HEK293T (cell line): ENCODE measurements around the gene LIME1.
A peak's percentile ranks its signal among the peaks of the same experiment; 100 is the strongest.

Source experiments
- CTCF ChIA-PET: fragments of 350-600 bp; formaldehyde crosslinking; extraction: SDS; loops from one replicate; lab custom pipeline; 2021; ENCODE audit warnings: antibody characterized with exemption, inconsistent platforms; lab: Yijun Ruan, JAX
- POLR2A ChIA-PET: fragments of 350-600 bp; formaldehyde crosslinking; extraction: SDS; loops from one replicate; lab custom pipeline; 2020; ENCODE audit warnings: antibody characterized with exemption, inconsistent platforms; lab: Yijun Ruan, JAX
- DNase-seq: peaks from one replicate; pipeline ENCODE4 v3.0.0; 2012; ENCODE audit warnings: mixed read lengths; ENCODE audit errors: extremely low spot score
- ARNT ChIP-seq: fragments of 450-650 bp; IDR thresholded peaks from 2 replicates; pipeline ENCODE4 v1.6.1; 2017; ENCODE audit warnings: mild to moderate bottlenecking
- BHLHE40 ChIP-seq: fragments of 450-650 bp; IDR thresholded peaks from 2 replicates; pipeline ENCODE4 v1.6.1; 2016; ENCODE audit warnings: mild to moderate bottlenecking, moderate library complexity, borderline replicate concordance
- CTBP1 ChIP-seq: fragments of 450-650 bp; IDR thresholded peaks from 2 replicates; pipeline ENCODE4 v1.6.1; 2016; ENCODE audit warnings: borderline replicate concordance
- ELF4 ChIP-seq: fragments of 450-650 bp; IDR thresholded peaks from 2 replicates; pipeline ENCODE4 v1.6.1; 2017; ENCODE audit warnings: antibody characterized with exemption
- FOXA1 ChIP-seq: fragments of 450-650 bp; IDR thresholded peaks from 2 replicates; pipeline ENCODE4 v1.6.1; 2016; ENCODE audit warnings: mild to moderate bottlenecking
- FOXK2 ChIP-seq: fragments of 450-650 bp; IDR thresholded peaks from 2 replicates; pipeline ENCODE4 v1.6.1; 2016; ENCODE audit warnings: mild to moderate bottlenecking
- FOXM1 ChIP-seq: fragments of 450-650 bp; IDR thresholded peaks from 2 replicates; pipeline ENCODE4 v1.6.1; 2017; ENCODE audit warnings: mild to moderate bottlenecking, borderline replicate concordance
- HDGF ChIP-seq: fragments of 450-650 bp; IDR thresholded peaks from 2 replicates; pipeline ENCODE4 v1.6.1; 2017; ENCODE audit warnings: antibody characterized with exemption, borderline replicate concordance
- L3MBTL2 ChIP-seq: fragments of 450-650 bp; conservative IDR thresholded peaks from 2 replicates; pipeline ENCODE4 v1.6.1; 2016; ENCODE audit warnings: mild to moderate bottlenecking
- LEF1 ChIP-seq: fragments of 450-650 bp; IDR thresholded peaks from 2 replicates; pipeline ENCODE4 v1.6.1; 2017; ENCODE audit warnings: mild to moderate bottlenecking, borderline replicate concordance
- NFRKB ChIP-seq: fragments of 450-650 bp; IDR thresholded peaks from 2 replicates; pipeline ENCODE4 v1.6.1; 2016; ENCODE audit warnings: mild to moderate bottlenecking, moderate library complexity
- PKNOX1 ChIP-seq: fragments of 450-650 bp; IDR thresholded peaks from 2 replicates; pipeline ENCODE4 v1.6.1; 2016
- SP1 ChIP-seq: fragments of 450-650 bp; IDR thresholded peaks from 2 replicates; pipeline ENCODE4 v1.6.1; 2017
- SUZ12 ChIP-seq: fragments of 450-650 bp; IDR thresholded peaks from 2 replicates; pipeline ENCODE4 v1.6.1; 2016; ENCODE audit warnings: mild to moderate bottlenecking
- TARDBP ChIP-seq: fragments of 450-650 bp; IDR thresholded peaks from 2 replicates; pipeline ENCODE4 v1.6.1; 2016
- ZNF384 ChIP-seq: fragments of 450-650 bp; IDR thresholded peaks from 2 replicates; pipeline ENCODE4 v1.6.1; 2016

Gene LIME1

GRCh38 chr20:63740070-63740626 lies 3.7 kb downstream of the LIME1 start:
- TF ChIP-seq SP1 (no peak), FOXK2 (no peak), PKNOX1 (no peak), NFRKB (no peak), TARDBP (no peak), FOXM1 (no peak), FOXA1 (no peak)
- DNase-seq: peak; percentile 49
- ChIA-PET POLR2A (interaction anchor here (1.3 to 1.6 kb wide), 4 partner anchors 11 to 125 kb away, joined by 7 to 14 read pairs (median 8); partner anchors contain the start of genes ARFRP1, RTEL1, TPD52L2 and ZGPAT), CTCF (no interaction called here)

GRCh38 chr20:63740627-63741353 lies 4.3 kb downstream of the LIME1 start:
- POLR2A ChIA-PET: interaction anchor here (0.5 to 1.6 kb wide), 5 partner anchors 10 to 124 kb away, joined by 3 to 14 read pairs (median 8); partner anchors contain the start of genes ARFRP1, RTEL1, STMN3 and TPD52L2
- CTCF ChIA-PET: no interaction called here
- TF ChIP-seq BHLHE40: no peak
- 0 out of 2 replicates have a peak, but pooled peaks have one; percentile 13 for TF ChIP-seq PKNOX1
- DNase-seq: peak; percentile 70

GRCh38 chr20:63741354-63741675 lies 4.9 kb downstream of the LIME1 start:
- TF ChIP-seq PKNOX1 (no peak), LEF1 (no peak), FOXK2 (no peak), BHLHE40 (no peak), CTBP1 (no peak), ELF4 (no peak), SUZ12 (no peak)
- POLR2A ChIA-PET: interaction anchor here (0.5 to 1.6 kb wide), 5 partner anchors 9 to 124 kb away, joined by 3 to 14 read pairs (median 8); partner anchors contain the start of genes ARFRP1, RTEL1, STMN3 and TPD52L2
- CTCF ChIA-PET: no interaction called here
- no peak for DNase-seq

- ChIA-PET POLR2A (interaction anchor here (0.9 to 1.6 kb wide), 5 partner anchors 9 to 123 kb away, joined by 3 to 14 read pairs (median 8); partner anchors contain the start of genes ARFRP1, RTEL1, TPD52L2 and ZGPAT), CTCF (no interaction called here)
- TF ChIP-seq FOXA1: no peak
- no peak for TF ChIP-seq NFRKB
- no peak for TF ChIP-seq TARDBP
- no peak for TF ChIP-seq SP1
- no peak for TF ChIP-seq ZNF384
- TF ChIP-seq HDGF: no peak
- TF ChIP-seq SUZ12: no peak
- TF ChIP-seq FOXK2: no peak
- no peak for TF ChIP-seq L3MBTL2
- TF ChIP-seq FOXM1: no peak
- TF ChIP-seq BHLHE40: no peak
- no peak for DNase-seq
Measured at GRCh38 chr20:63741676-63742380, 5.4 kb downstream of the LIME1 start.

GRCh38 chr20:63742381-63743024 lies 6.0 kb downstream of the LIME1 start:
- TF ChIP-seq BHLHE40: no peak
- TF ChIP-seq FOXK2: no peak
- no peak for TF ChIP-seq ELF4
- no peak for TF ChIP-seq NFRKB
- TF ChIP-seq LEF1: no peak
- TF ChIP-seq HDGF: no peak
- no peak for TF ChIP-seq FOXA1
- TF ChIP-seq PKNOX1: no peak
- TF ChIP-seq SUZ12: no peak
- no peak for TF ChIP-seq ARNT
- TF ChIP-seq FOXM1: no peak
- no peak for TF ChIP-seq SP1
- no peak for TF ChIP-seq ZNF384
- POLR2A ChIA-PET: interaction anchor here (0.7 to 0.9 kb wide), 2 partner anchors 8 to 35 kb away, joined by 3 read pairs; partner anchors contain the start of genes ARFRP1 and ZGPAT
- CTCF ChIA-PET: no interaction called here
- no peak for DNase-seq
